K562 (cell line): ENCODE data around the gene SPATS1. TPM values are rescaled to one million over a fixed set of nuclear protein-coding genes. Genes with fewer than 3 reads are reported as not detected.
A peak's percentile ranks its signal among the peaks of the same experiment; 100 is the strongest.

Experiments
- ARID1B ChIP-seq: fragments of 450-650 bp; IDR thresholded peaks from 2 replicates; pipeline ENCODE4 v1.6.1; 2016; ENCODE audit warnings: antibody characterized with exemption, mild to moderate bottlenecking, inconsistent platforms
- CBFA2T2 ChIP-seq: fragments of 450-650 bp; conservative IDR thresholded peaks from 2 replicates; pipeline ENCODE4 v1.6.1; 2017; ENCODE audit warnings: mild to moderate bottlenecking
- ETV1 ChIP-seq: fragments of 450-650 bp; conservative IDR thresholded peaks from 2 replicates; pipeline ENCODE4 v1.6.1; 2016; ENCODE audit warnings: missing genetic modification characterization, control low read depth, low read depth, missing compliant biosample characterization
- HNRNPL ChIP-seq: fragments of 200-400 bp; formaldehyde crosslinking; IDR thresholded peaks from 2 replicates; pipeline ENCODE4 v1.6.1; 2017; ENCODE audit warnings: low read depth, mild to moderate bottlenecking, low read length
- HOXB6 ChIP-seq: fragments of 250-450 bp; sonication (Bioruptor Pico); IDR thresholded peaks from 2 replicates; pipeline ENCODE4 v1.5.1; 2022; ENCODE audit warnings: mild to moderate bottlenecking, borderline replicate concordance
- JUNB ChIP-seq: fragments of 450-650 bp; formaldehyde crosslinking; conservative IDR thresholded peaks from 2 replicates; pipeline ENCODE4 v1.4.0; 2020; ENCODE audit warnings: mild to moderate bottlenecking
- MTA1 ChIP-seq: fragments of 450-650 bp; IDR thresholded peaks from 2 replicates; pipeline ENCODE4 v1.6.1; 2017; ENCODE audit warnings: borderline replicate concordance
- MTF1 ChIP-seq: fragments of 250-450 bp; sonication (Bioruptor Pico); IDR thresholded peaks from 2 replicates; pipeline ENCODE4 v1.9.0; 2021; ENCODE audit warnings: moderate library complexity, mild to moderate bottlenecking, inconsistent platforms, borderline replicate concordance
- NR4A1 ChIP-seq, 2 experiments: fragments of 250-450 bp in 1 of 2; fragments of 450-650 bp in 1 of 2; sonication (Bioruptor Pico) in 1 of 2; IDR thresholded peaks; 2 replicates each; pipeline versions ENCODE4 v1.4.0 to v1.6.1; 2016 to 2020; ENCODE audit warnings: mild to moderate bottlenecking in 2 of 2, missing compliant biosample characterization in 1 of 2, missing genetic modification characterization in 1 of 2, moderate library complexity in 1 of 2
- RHOXF2B ChIP-seq: fragments of 250-450 bp; sonication (Bioruptor Pico); conservative IDR thresholded peaks from 2 replicates; pipeline ENCODE4 v1.5.1; 2021
- SMC3 ChIP-seq: conservative IDR thresholded peaks from 2 replicates; pipeline ENCODE4 v1.6.1; 2011; ENCODE audit warnings: low read depth, low read length, improper control_type of control experiment; ENCODE audit not compliant: insufficient read depth
- TAF9B ChIP-seq: fragments of 450-650 bp; IDR thresholded peaks from 2 replicates; pipeline ENCODE4 v1.6.1; 2018; ENCODE audit warnings: mild to moderate bottlenecking; ENCODE audit not compliant: partially characterized antibody
- ZNF318 ChIP-seq, 2 experiments: fragments of 450-650 bp; IDR thresholded peaks; 2 replicates each; pipeline ENCODE4 v1.6.1; 2016; ENCODE audit warnings: mild to moderate bottlenecking in 2 of 2, borderline replicate concordance in 1 of 2, low read depth in 1 of 2, moderate library complexity in 1 of 2
- ZNF699 ChIP-seq: fragments of 250-450 bp; sonication (Bioruptor Pico); IDR thresholded peaks from 2 replicates; pipeline ENCODE4 v1.8.0; 2021; ENCODE audit warnings: mild to moderate bottlenecking, moderate library complexity; ENCODE audit not compliant: insufficient replicate concordance
- polyA plus RNA-seq, 8 experiments: library from polyadenylated mRNA; depleted of rRNA in 4 of 8; stranded (reverse) in 5 of 8; unstranded in 3 of 8; fragments of >200 nt; fragmentation: Nextera tagmentation in 2 of 8; fragmentation: Illumina TruSeq in 1 of 8; extraction: Ambion mirVana in 2 of 8; extraction: Trizol in 1 of 8; gene quantifications; 2 replicates each; pipeline versions ENCODE4 v1.2.1 to v1.2.3, GENCODE V29; 2011 to 2014; ENCODE audit warnings: inconsistent platforms in 1 of 8, missing spikeins in 1 of 8
- total RNA-seq, 7 experiments: library from RNA; depleted of rRNA in 6 of 7; stranded (reverse); fragments of >200 nt in 6 of 7; fragmentation: Illumina TruSeq in 2 of 7; extraction: Trizol in 2 of 7; gene quantifications; 2 replicates each; pipeline versions ENCODE4 v1.2.1 to v1.2.3, GENCODE V29; 2011 to 2021; ENCODE audit warnings: low replicate concordance in 1 of 7
- TF ChIP-seq, protein P1 (sequence below): sonication (generic); formaldehyde crosslinking; IDR thresholded peaks from 2 replicates; pipeline ENCODE4 v1.8.0; 2023; ENCODE audit warnings: mild to moderate bottlenecking, missing genetic modification reagents
- TF ChIP-seq, protein P2 (sequence below), 2 experiments: fragments of 450-650 bp in 1 of 2; sonication (generic) in 1 of 2; formaldehyde crosslinking; conservative IDR thresholded peaks; 2 replicates each; pipeline versions ENCODE4 v1.4.0 to v1.8.1; 2020 to 2022; ENCODE audit warnings: mild to moderate bottlenecking in 1 of 2, missing genetic modification reagents in 1 of 2

Gene SPATS1
- total and polyA plus RNA-seq, 9 of the 15 experiments (the other 6 are each of a cell fraction or from before 2014, with no cell fraction given), result not detected

DNA sequence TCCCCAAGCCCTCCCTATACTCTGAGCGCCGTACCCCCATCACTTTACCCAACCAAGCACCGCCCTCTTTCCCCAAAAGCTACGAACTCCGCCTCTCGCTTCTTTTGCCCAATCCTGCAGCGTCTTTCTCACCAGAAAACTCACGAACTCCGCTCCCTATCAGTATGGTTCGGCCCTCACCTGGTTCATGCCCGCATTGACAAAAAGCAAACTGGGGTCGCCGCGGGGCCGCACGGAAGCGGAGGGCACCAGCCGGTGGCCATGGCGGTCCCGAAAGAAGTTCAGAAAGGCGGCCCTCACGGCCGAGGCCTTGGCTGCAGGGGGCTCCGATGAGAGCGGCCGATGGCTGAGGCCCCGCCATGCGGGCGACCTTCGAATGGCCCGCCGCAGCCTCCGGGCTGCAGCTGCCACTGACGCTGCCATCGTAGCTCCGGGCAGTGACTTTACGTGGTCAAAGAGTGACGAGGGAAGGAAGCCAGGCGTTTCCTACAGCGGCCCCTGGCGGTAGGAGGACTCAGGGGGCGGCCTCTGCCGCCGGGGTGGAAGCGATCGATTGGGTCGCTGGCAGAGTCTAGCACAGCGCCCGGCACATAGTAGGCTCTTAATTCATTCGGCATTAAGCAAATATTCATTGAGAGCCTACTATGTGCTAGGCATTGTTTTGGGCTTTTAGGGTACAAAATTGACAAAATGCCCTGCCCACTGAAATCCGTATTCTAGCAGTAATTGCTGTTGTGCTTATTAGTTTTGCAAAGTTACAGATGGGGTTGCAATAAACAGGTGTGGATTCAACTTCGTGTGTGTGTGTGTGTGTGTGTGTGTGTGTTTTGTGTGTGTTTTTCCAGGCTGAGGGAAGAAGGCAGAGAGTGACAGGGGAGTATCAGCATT lies 29.3 kb upstream of the SPATS1 start, which contains the start of gene AARS2 (continued):
- TF ChIP-seq MTF1 (CRISPR knock-in tag), result no peak
- TF ChIP-seq, protein P1, sequence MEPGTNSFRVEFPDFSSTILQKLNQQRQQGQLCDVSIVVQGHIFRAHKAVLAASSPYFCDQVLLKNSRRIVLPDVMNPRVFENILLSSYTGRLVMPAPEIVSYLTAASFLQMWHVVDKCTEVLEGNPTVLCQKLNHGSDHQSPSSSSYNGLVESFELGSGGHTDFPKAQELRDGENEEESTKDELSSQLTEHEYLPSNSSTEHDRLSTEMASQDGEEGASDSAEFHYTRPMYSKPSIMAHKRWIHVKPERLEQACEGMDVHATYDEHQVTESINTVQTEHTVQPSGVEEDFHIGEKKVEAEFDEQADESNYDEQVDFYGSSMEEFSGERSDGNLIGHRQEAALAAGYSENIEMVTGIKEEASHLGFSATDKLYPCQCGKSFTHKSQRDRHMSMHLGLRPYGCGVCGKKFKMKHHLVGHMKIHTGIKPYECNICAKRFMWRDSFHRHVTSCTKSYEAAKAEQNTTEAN (CRISPR knock-in tag), result no peak; the same call in 1 of the 2 replicates
- TF ChIP-seq HNRNPL, result peak; percentile 90
- TF ChIP-seq ETV1, result peak; percentile 73
- TF ChIP-seq RHOXF2B (CRISPR knock-in tag), result 0 out of 2 replicates have a peak, but pooled peaks have one; percentile 51
- TF ChIP-seq JUNB (CRISPR knock-in tag), result 0 out of 2 replicates have a peak, but pooled peaks have one; percentile 15
- peak; percentile 45 for TF ChIP-seq ARID1B
- TF ChIP-seq MTA1, result peak; percentile 82; the same call in 1 of the 2 replicates
- no peak for TF ChIP-seq ZNF318 (IDR thresholded peaks at IDR 0.05; ENCODE audit: borderline replicate concordance in 1 of 2, low read depth in 1 of 2)
- peak; percentile 16; the same call in 1 of the 2 replicates for TF ChIP-seq SMC3
- no peak for TF ChIP-seq HOXB6 (CRISPR knock-in tag)
- TF ChIP-seq CBFA2T2, result no peak
- TF ChIP-seq, protein P2, sequence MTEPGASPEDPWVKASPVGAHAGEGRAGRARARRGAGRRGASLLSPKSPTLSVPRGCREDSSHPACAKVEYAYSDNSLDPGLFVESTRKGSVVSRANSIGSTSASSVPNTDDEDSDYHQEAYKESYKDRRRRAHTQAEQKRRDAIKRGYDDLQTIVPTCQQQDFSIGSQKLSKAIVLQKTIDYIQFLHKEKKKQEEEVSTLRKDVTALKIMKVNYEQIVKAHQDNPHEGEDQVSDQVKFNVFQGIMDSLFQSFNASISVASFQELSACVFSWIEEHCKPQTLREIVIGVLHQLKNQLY (CRISPR knock-in tag; conservative IDR thresholded peaks at IDR 0.05), result peak; percentile 23 to 71; a peak in 1 of 4 replicates
- peak; percentile 70; the same call in 1 of the 2 replicates for TF ChIP-seq NR4A1 (CRISPR knock-in tag; IDR thresholded peaks at IDR 0.05)
- TF ChIP-seq NR4A1 (tag; IDR thresholded peaks at IDR 0.05), result peak; percentile 80
- peak; percentile 93 for TF ChIP-seq TAF9B
- TF ChIP-seq ZNF699, result no peak
